H1 (cell line): ENCODE data around the gene SLC35F1. TPM values are rescaled to one million over a fixed set of nuclear protein-coding genes. Genes with fewer than 3 reads are reported as not detected.

Experiments used
- KDM5A ChIP-seq: fragments of 200-600 bp; IDR thresholded peaks from 2 replicates; pipeline ENCODE4 v1.7.1; 2012; ENCODE audit warnings: mild to moderate bottlenecking, low read length, inconsistent platforms, mixed read lengths
- polyA plus RNA-seq, 7 experiments: library from polyadenylated mRNA; depleted of rRNA in 3 of 7; stranded (reverse) in 5 of 7; unstranded in 2 of 7; fragments of >200 nt in 5 of 7; fragments of 200-250 nt in 2 of 7; gene quantifications; 1 replicate in 5 of 7; 2 replicates in 1 of 7; 4 replicates in 1 of 7; pipeline versions ENCODE4 v1.2.1 to v1.2.3, GENCODE V29; 2011 to 2013; ENCODE audit warnings: missing spikeins in 2 of 7, mixed read lengths in 2 of 7
- total RNA-seq: library from RNA; stranded (reverse); fragmentation: NEBNext Ultra II Directional; extraction: Animal tissue kit (Norgen Biotek cat#: 25700); gene quantifications from 2 replicates; pipeline ENCODE4 v1.2.1, GENCODE V29; 2021
- TF ChIP-seq, protein P1 (sequence below): IDR thresholded peaks from 2 replicates; pipeline ENCODE4 v1.6.1; 2012; ENCODE audit warnings: inconsistent platforms

Gene SLC35F1
- total and polyA plus RNA-seq, 2 of the 8 experiments (the other 6 are each of a cell fraction or from before 2014, with no cell fraction given) = 7.0 to 10.0 TPM

- TF ChIP-seq, protein P1, sequence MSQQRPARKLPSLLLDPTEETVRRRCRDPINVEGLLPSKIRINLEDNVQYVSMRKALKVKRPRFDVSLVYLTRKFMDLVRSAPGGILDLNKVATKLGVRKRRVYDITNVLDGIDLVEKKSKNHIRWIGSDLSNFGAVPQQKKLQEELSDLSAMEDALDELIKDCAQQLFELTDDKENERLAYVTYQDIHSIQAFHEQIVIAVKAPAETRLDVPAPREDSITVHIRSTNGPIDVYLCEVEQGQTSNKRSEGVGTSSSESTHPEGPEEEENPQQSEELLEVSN = no peak
- no peak for TF ChIP-seq KDM5A
Measured at GRCh38 chr6:118294906-118295305, 387.8 kb downstream of the SLC35F1 start (continued).
